Epithelial cell of proximal tubule (primary cell): ENCODE results near the gene TRIM43B. TPM values are rescaled to one million over a fixed set of nuclear protein-coding genes. Genes with fewer than 3 reads are reported as not detected.
"Not testable (repeated sequence)": the region's sequence is repeated elsewhere in the genome, so short reads cannot be mapped to it uniquely, and the experiment has no call there.

Experiments used
- DNase-seq: peaks from one replicate; pipeline ENCODE4 v3.0.0-alpha.2; 2011; ENCODE audit warnings: low read depth
- H3K4me3 ChIP-seq: 2 replicates; pipeline ENCODE4 v1.5.1; 2011; ENCODE audit warnings: low read depth, mild to moderate bottlenecking, low read length
- total RNA-seq: library from RNA; depleted of rRNA; stranded (reverse); fragments of >200 nt; gene quantifications from 2 replicates; pipeline ENCODE4 v1.2.3, GENCODE V29; 2015

TRIM43B gene
- total RNA-seq, 1 donor from 2014 or later: not detected

DNA sequence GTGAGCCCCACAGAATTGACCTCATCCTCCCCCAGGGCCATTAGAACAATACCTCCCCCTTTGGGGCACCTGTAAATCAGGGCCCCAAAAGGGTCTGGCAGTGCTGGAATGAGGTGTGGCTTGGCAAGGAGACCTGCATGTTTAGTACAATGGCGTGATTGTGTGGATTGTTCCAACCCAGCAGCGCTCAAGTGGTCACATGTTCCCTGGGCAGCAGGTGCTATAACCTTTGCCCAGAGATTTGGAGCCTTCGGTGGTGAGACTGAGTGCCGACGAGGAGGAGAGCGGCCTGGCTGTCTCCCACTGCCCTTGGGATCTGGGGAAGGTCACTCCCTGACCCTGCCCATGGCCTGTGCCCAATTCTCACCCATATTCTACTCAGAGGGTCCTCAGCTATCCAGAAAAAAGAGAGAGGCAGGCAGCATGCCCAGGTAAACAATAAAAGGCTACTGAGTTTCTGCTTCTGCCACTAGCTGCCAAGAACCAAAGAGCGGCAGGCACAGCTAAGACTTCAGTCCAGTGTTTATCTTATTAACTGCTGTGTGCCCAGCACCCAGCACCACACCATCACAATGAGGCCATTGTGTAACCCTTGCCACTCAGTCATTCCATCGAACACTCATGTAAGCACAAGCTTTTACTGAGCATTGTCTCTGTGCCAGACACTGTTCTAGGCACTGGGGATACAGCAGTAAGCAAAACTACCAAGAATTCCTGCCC lies 54.6 kb downstream of the TRIM43B start:
- not testable (repeated sequence) for H3K4me3 ChIP-seq, DNase-seq

DNA sequence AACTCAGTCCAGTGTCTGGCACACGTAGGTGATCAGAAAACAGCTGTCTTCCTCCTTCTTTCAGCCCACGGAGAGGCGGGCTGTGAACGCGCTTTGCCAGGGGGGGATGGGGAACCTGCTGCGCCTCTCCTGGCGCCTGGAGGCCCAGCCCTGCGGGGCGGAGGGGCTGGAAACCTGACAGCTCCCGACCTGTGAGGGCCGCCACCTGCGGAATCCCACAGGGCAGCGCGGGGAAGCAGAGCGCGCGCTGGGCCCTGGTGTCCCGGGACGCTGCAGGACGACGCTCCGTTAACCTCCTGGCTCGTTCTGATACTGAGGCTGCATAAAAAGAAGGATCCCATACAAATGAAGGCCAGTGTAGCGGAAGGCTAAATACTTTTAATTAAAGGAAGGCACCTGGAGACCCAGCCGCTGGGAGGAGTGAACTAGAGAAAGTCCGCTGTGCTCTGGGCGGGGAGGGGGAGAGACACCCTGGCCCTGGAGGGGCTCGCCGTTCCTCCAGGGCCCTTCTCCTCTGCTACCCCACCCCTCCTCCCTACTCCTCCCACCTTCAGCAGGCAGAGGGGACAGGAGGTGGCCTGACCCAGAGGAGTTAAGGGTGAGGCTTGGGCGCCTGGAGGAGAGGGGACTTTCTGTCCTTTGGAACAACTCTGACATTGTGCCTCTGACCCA lies 57.2 kb downstream of the TRIM43B start:
- DNase-seq, H3K4me3 ChIP-seq: not testable (repeated sequence)

Other genes starting within 250 kb of the TRIM43B start
- gene PROM2, start 210.3 kb downstream of the TRIM43B start, total RNA-seq: 5.1 and 7.5 TPM in 2 replicates
- 3.9 and 10.4 TPM in 2 replicates for gene KCNIP3, start 187.4 kb downstream of the TRIM43B start, total RNA-seq
- 31.4 and 32.5 TPM in 2 replicates for gene FAHD2A, start 82.0 kb downstream of the TRIM43B start, total RNA-seq
- not detected in 2 replicates for gene TRIM43, start 107.2 kb upstream of the TRIM43B start, total RNA-seq